Measurements from ENCODE around the gene RAB36. TPM values are rescaled to one million over a fixed set of nuclear protein-coding genes. Genes with fewer than 3 reads are reported as not detected.

RAB36 gene
- total RNA-seq, 4 donors from 2014 or later: 5.0 to 10.8 (median 8.2) TPM

GRCh38 chr22:23117891-23118646 is 27.2 kb upstream of the RAB36 start:
- 89% methylated on average over 7 of the region's 15 CpGs for WGBS
- no peaks in the 10 kb centered on the region for H3K9me3 ChIP-seq
- H3K36me3 ChIP-seq: peaks cover 0 to 5% (median under 1%) of the 10 kb centered on the region in 4 donors
- H3K27me3 ChIP-seq: no peaks in the 10 kb centered on the region
- no peak for DNase-seq (ENCODE audit: extremely low spot score)
- intact Hi-C loops (cut with DNase I): no loop called here
- TF ChIP-seq EP300 (IDR thresholded peaks at IDR 0.05): no peak
- no peak overlapping the region for H3K4me3 ChIP-seq
- H3K27ac ChIP-seq (replicated peaks in 1 of 4): no peak overlapping the region
- H3K4me1 ChIP-seq: peaks cover 7 to 23% (median 14%) of the 10 kb centered on the region in 4 donors

DNA sequence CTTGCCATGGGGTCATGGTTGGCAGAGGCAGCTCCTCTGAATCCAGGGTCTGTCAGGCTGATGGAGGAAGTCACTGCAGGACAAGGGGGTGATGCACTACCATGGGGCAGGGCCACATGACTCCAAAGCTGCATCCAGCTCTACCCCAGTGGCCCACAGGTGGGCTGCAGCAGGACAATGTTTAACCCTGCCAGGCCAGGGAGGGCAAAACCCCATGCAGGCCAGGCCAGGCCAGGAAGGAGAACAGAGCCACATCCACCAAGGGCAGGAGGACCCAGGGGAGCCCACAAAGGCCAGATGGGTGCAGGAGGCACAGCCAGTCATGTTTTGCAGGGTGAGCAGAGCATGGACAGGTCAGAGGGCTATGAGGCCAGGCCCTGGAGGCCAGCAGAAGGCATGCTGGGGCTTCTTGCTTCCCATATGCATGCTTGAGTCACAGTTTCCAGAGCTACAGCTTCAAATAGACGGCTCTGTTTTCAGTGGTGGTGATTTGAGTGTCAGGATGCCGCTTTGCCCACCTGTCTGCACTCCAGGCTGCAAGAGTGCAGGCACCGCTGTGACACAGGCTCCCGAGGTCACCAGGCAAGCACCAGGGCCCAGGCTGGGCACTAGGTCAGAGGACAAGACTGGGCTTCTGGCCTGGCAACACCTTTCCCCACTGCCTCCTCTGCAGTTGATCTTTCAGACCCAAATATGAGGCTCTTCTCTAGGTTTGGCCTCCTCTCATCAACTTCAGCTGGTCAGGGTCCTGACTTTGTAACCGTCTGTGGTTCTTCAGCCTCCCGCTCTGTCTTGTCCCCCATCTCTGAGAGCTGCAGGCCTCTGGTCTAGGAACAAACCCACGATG is 26.4 kb upstream of the RAB36 start:
- Histone ChIP-seq H3K36me3 (peaks cover 0 to 13% (median 4%) of the 10 kb centered on the region in 4 donors), H3K4me1 (peaks cover 0 to 15% (median 6%) of the 10 kb centered on the region in 4 donors), H3K4me3 (no peak overlapping the region), H3K27me3 (no peaks in the 10 kb centered on the region), H3K9me3 (no peaks in the 10 kb centered on the region), H3K27ac (replicated peaks in 1 of 4) (no peak overlapping the region)
- intact Hi-C loops (cut with DNase I): no loop called here
- 98% methylated on average over 3 of the region's 7 CpGs for WGBS
- TF ChIP-seq EP300 (IDR thresholded peaks at IDR 0.05) (no peak), POLR2AphosphoS5 (IDR thresholded peaks at IDR 0.05) (no peak), POLR2A (IDR thresholded peaks at IDR 0.05; ENCODE audit: low read depth) (no peak)
- TF ChIP-seq, protein P1, sequence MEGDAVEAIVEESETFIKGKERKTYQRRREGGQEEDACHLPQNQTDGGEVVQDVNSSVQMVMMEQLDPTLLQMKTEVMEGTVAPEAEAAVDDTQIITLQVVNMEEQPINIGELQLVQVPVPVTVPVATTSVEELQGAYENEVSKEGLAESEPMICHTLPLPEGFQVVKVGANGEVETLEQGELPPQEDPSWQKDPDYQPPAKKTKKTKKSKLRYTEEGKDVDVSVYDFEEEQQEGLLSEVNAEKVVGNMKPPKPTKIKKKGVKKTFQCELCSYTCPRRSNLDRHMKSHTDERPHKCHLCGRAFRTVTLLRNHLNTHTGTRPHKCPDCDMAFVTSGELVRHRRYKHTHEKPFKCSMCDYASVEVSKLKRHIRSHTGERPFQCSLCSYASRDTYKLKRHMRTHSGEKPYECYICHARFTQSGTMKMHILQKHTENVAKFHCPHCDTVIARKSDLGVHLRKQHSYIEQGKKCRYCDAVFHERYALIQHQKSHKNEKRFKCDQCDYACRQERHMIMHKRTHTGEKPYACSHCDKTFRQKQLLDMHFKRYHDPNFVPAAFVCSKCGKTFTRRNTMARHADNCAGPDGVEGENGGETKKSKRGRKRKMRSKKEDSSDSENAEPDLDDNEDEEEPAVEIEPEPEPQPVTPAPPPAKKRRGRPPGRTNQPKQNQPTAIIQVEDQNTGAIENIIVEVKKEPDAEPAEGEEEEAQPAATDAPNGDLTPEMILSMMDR (IDR thresholded peaks at IDR 0.05): no peak
- DNase-seq (ENCODE audit: extremely low spot score): no peak

DNA sequence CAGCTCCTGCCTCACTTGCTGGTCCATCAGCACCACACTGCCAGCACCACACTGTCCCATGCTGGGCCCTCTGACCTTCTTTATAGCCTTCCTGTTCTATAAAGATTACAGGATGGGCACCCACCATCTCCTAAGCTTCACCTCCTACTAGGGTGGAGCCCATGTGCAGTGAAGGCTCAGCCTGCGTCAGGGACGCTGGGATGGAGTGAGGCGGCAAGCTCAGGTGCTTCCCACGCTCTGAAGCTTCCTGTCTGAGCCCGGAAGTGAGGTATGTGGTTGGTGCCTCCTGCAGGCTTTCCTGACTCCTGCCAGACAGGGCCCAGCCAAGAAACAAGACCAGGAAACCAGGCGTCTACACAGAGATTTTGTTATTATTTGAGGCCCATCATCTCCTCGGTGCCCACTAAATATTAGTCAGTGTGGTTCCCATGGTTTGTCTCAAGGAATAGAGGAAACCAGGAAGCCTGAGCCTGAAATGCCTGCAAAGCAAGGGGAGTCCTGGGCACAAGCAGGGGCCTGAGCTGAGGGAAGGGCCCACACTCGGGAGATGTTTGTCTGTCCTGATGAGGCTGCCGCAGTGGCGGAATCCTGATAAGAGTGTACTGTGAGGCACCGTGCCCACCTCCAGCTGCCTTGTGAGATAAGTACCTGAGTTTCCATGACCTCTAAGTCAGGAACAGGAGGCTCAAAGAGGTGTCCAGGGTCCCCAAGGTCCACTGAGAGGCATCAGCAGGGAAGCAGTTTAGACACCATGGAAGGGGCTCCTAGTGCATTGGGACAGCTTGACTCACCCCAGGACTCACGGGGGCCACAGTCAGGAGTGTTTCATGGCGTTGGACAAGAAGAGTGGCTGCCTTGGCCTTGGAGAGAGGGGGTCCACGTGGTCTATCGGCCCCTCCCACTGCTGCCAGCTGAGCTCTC is 25.5 kb upstream of the RAB36 start:
- no peak for DNase-seq (ENCODE audit: extremely low spot score)
- intact Hi-C loops (cut with DNase I): no loop called here
- Histone ChIP-seq H3K9me3 (no peaks in the 10 kb centered on the region), H3K36me3 (peaks cover 0 to 14% (median 4%) of the 10 kb centered on the region in 4 donors), H3K27me3 (no peaks in the 10 kb centered on the region), H3K27ac (replicated peaks in 1 of 4) (no peak overlapping the region), H3K4me3 (no peak overlapping the region), H3K4me1 (peaks cover 0 to 18% (median 2%) of the 10 kb centered on the region in 4 donors)
- TF ChIP-seq POLR2AphosphoS5 (IDR thresholded peaks at IDR 0.05) (no peak), EP300 (IDR thresholded peaks at IDR 0.05) (no peak), POLR2A (IDR thresholded peaks at IDR 0.05; ENCODE audit: low read depth) (no peak)
- TF ChIP-seq, protein P1 (IDR thresholded peaks at IDR 0.05): no peak
- WGBS: 82% methylated on average over 15 of the region's 15 CpGs

GRCh38 chr22:23120415-23120899 is 24.8 kb upstream of the RAB36 start:
- peaks cover 0 to 14% (median 4%) of the 10 kb centered on the region in 4 donors for H3K36me3 ChIP-seq
- TF ChIP-seq EP300 (IDR thresholded peaks at IDR 0.05) (no peak), POLR2A (IDR thresholded peaks at IDR 0.05; ENCODE audit: low read depth) (no peak)
- TF ChIP-seq, protein P1 (IDR thresholded peaks at IDR 0.05): no peak
- 96% methylated on average over 7 of the region's 7 CpGs for WGBS
- no peaks in the 10 kb centered on the region for H3K9me3 ChIP-seq
- no peak overlapping the region for H3K27ac ChIP-seq (replicated peaks in 1 of 4)
- no peak overlapping the region for H3K4me3 ChIP-seq
- intact Hi-C loops (cut with DNase I): no loop called here
- DNase-seq (ENCODE audit: extremely low spot score): no peak
- H3K4me1 ChIP-seq: peaks cover 0 to 23% (median 2%) of the 10 kb centered on the region in 4 donors
- H3K27me3 ChIP-seq: no peaks in the 10 kb centered on the region

Data from esophagus muscularis mucosa (tissue), 4 donors.